Smooth muscle cell (in vitro differentiated cells): ENCODE data around the gene OSBPL6. TPM values are rescaled to one million over a fixed set of nuclear protein-coding genes. Genes with fewer than 3 reads are reported as not detected.

Experiments used
- DNase-seq: peaks from one replicate; lab custom pipeline; 2025; ENCODE audit not compliant: unreplicated experiment; lab: John Stamatoyannopoulos, UW
- H2AFZ ChIP-seq: fragments of 200-600 bp; sonication (generic); 2 replicates; pipeline ENCODE4 v1.6.0; 2016; ENCODE audit warnings: antibody characterized with exemption, low read depth, mild to moderate bottlenecking
- H3F3A ChIP-seq: fragments of 200-600 bp; sonication (generic); 2 replicates; pipeline ENCODE4 v1.6.0; 2017; ENCODE audit warnings: antibody characterized with exemption, low read depth
- H3K27ac ChIP-seq: fragments of 200-600 bp; sonication (generic); 2 replicates; pipeline ENCODE4 v1.5.1; 2016; ENCODE audit warnings: low read depth, mild to moderate bottlenecking
- H3K27me3 ChIP-seq: fragments of 200-600 bp; sonication (generic); 2 replicates; pipeline ENCODE4 v1.6.1; 2016; ENCODE audit warnings: low read depth, mild to moderate bottlenecking
- H3K36me3 ChIP-seq: fragments of 200-600 bp; sonication (generic); 2 replicates; pipeline ENCODE4 v1.5.1; 2016; ENCODE audit warnings: low read depth
- H3K4me1 ChIP-seq: fragments of 200-600 bp; sonication (generic); 2 replicates; pipeline ENCODE4 v1.5.1; 2016; ENCODE audit warnings: low read depth
- H3K4me2 ChIP-seq: fragments of 200-600 bp; sonication (generic); 2 replicates; pipeline ENCODE4 v1.6.0; 2016; ENCODE audit warnings: mild to moderate bottlenecking
- H3K4me3 ChIP-seq: fragments of 200-600 bp; sonication (generic); 2 replicates; pipeline ENCODE4 v1.5.1; 2016; ENCODE audit warnings: mild to moderate bottlenecking
- H3K79me2 ChIP-seq: fragments of 200-600 bp; sonication (generic); 2 replicates; pipeline ENCODE4 v1.6.0; 2016; ENCODE audit warnings: low read depth, mild to moderate bottlenecking
- H3K9ac ChIP-seq: fragments of 200-600 bp; sonication (generic); 2 replicates; pipeline ENCODE4 v1.6.0; 2016; ENCODE audit warnings: low read depth
- H3K9me3 ChIP-seq: fragments of 200-600 bp; sonication (generic); replicated peaks from 2 replicates; pipeline ENCODE4 v1.5.1; 2016; ENCODE audit warnings: low read depth
- H4K20me1 ChIP-seq: fragments of 200-600 bp; sonication (generic); 2 replicates; pipeline ENCODE4 v1.6.0; 2016; ENCODE audit warnings: low read depth
- CTCF ChIP-seq: fragments of 200-600 bp; sonication (generic); IDR thresholded peaks from 2 replicates; pipeline ENCODE4 v1.5.1; 2017; ENCODE audit warnings: borderline replicate concordance, mild to moderate bottlenecking, antibody characterized with exemption; ENCODE audit not compliant: insufficient read depth, poor library complexity, severe bottlenecking
- WGBS: methylation state at CpG from one replicate; pipeline ENCODE4 v1.1.7; 2016; ENCODE audit warnings: low lambda C conversion rate; 5-methylcytosine and 5-hydroxymethylcytosine counted together
- polyA plus RNA-seq: library from polyadenylated mRNA; unstranded; fragments of >200 nt; fragmentation: Nextera tagmentation; extraction: Ambion mirVana; gene quantifications from 2 replicates; pipeline ENCODE4 v1.2.1, GENCODE V29; 2016
- total RNA-seq: library from RNA; depleted of rRNA; stranded (reverse); fragments of >200 nt; gene quantifications from 2 replicates; pipeline ENCODE4 v1.2.3, GENCODE V29; 2014

OSBPL6 gene
- total and polyA plus RNA-seq, 2 experiments from 2014 or later, result 7.4 to 7.6 TPM

DNA sequence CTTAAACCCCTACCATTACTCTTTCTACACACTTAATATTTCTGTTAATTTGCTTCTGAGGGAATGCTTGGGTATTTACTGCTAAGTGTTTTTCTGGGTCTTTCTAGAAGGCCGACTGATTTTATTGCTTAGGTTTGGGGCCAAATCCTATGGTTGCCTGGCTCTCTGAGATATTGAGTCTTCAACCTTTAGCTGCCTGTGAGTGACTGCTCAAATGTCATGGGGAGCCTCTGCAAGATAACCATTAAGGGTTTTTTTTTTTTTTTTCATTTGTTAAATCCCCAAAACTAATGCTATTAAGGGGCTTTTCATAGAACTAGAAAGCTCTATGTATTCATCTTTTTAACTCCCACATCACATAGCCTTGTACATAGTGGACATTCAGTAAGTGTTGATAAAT is 5.0 kb downstream of the OSBPL6 start:
- Histone ChIP-seq H2AFZ (no peak overlapping the region), H3F3A (no peaks in the 10 kb centered on the region), H3K27me3 (no peaks in the 10 kb centered on the region), H3K9ac (no peak overlapping the region), H3K79me2 (peaks cover 5% of the 10 kb centered on the region), H3K9me3 (no peaks in the 10 kb centered on the region), H3K27ac (no peak overlapping the region), H4K20me1 (no peaks in the 10 kb centered on the region), H3K4me2 (no peak overlapping the region), H3K36me3 (no peaks in the 10 kb centered on the region), H3K4me3 (no peak overlapping the region), H3K4me1 (peaks cover 10% of the 10 kb centered on the region)
- no peak for DNase-seq
- no peak for TF ChIP-seq CTCF
- 69% methylated on average over 1 of the region's 1 CpG for WGBS

GRCh38 chr2:178200331-178200730 is 6.0 kb downstream of the OSBPL6 start:
- Histone ChIP-seq H3K9me3 (no peaks in the 10 kb centered on the region), H3F3A (no peaks in the 10 kb centered on the region), H2AFZ (no peak overlapping the region), H3K27ac (no peak overlapping the region), H3K9ac (no peak overlapping the region), H4K20me1 (no peaks in the 10 kb centered on the region), H3K4me1 (peaks cover 10% of the 10 kb centered on the region), H3K27me3 (no peaks in the 10 kb centered on the region), H3K79me2 (peaks cover 5% of the 10 kb centered on the region), H3K4me2 (no peak overlapping the region), H3K36me3 (no peaks in the 10 kb centered on the region), H3K4me3 (no peak overlapping the region)
- DNase-seq, result no peak
- no peak for TF ChIP-seq CTCF
- 96% methylated on average over 1 of the region's 1 CpG for WGBS

DNA sequence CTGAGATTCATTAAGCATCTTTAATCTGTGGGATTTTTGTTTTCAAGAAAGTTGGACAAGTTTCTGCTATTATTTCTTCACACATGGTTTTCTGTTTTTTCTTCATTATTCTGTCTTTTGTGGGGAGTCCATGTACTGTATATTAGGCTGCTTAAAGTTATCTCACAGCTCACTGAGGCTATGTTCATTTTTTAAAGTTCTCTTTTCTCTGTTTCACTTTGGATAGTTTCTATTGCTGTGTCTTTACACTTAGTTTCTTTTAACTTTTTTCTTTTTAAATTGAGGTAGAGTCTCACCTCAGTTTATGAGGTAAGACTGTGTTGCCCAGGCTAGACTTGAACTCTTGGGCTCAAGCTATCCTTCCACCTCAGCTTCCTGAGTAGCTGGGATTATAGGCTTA is 8.6 kb downstream of the OSBPL6 start:
- no peak overlapping the region for H3K4me3 ChIP-seq
- DNase-seq, result no peak
- no peak overlapping the region for H3K27ac ChIP-seq
- TF ChIP-seq CTCF, result no peak
- H3K4me1 ChIP-seq, result peaks cover 7% of the 10 kb centered on the region
- H3K36me3 ChIP-seq, result no peaks in the 10 kb centered on the region
- H3K79me2 ChIP-seq, result peaks cover 5% of the 10 kb centered on the region
- no peaks in the 10 kb centered on the region for H3F3A ChIP-seq
- no peaks in the 10 kb centered on the region for H3K9me3 ChIP-seq
- H4K20me1 ChIP-seq, result no peaks in the 10 kb centered on the region
- H2AFZ ChIP-seq, result no peak overlapping the region
- no peaks in the 10 kb centered on the region for H3K27me3 ChIP-seq
- no peak overlapping the region for H3K4me2 ChIP-seq
- no peak overlapping the region for H3K9ac ChIP-seq

GRCh38 chr2:178204977-178205376 is 10.7 kb downstream of the OSBPL6 start:
- Histone ChIP-seq H2AFZ (no peak overlapping the region), H3K4me1 (peaks cover 7% of the 10 kb centered on the region), H3K27ac (no peak overlapping the region), H3K9me3 (no peaks in the 10 kb centered on the region), H3F3A (no peaks in the 10 kb centered on the region), H3K79me2 (no peaks in the 10 kb centered on the region), H3K9ac (no peak overlapping the region), H4K20me1 (no peaks in the 10 kb centered on the region), H3K36me3 (no peaks in the 10 kb centered on the region), H3K4me2 (no peak overlapping the region), H3K27me3 (no peaks in the 10 kb centered on the region), H3K4me3 (no peak overlapping the region)
- WGBS, result 80% methylated on average over 2 of the region's 2 CpGs
- TF ChIP-seq CTCF, result no peak
- DNase-seq, result no peak
